RWPE1 (cell line): ENCODE data around the gene ZC3H11A.
"Not testable (repeated sequence)": the region's sequence is repeated elsewhere in the genome, so short reads cannot be mapped to it uniquely, and the experiment has no call there.

Experiments
- CTCF ChIA-PET: fragments of 350-600 bp; sonication (Branson Sonifier 250); formaldehyde crosslinking; extraction: SDS; loops from one replicate; lab custom pipeline; 2021; lab: Yijun Ruan, JAX
- POLR2A ChIA-PET: fragments of 400-600 bp; formaldehyde crosslinking; extraction: SDS; loops from one replicate; lab custom pipeline; 2020; ENCODE audit warnings: antibody characterized with exemption; ENCODE audit not compliant: low non-redundant PET; lab: Yijun Ruan, JAX
- DNase-seq: peaks from one replicate; pipeline ENCODE4 v3.0.0; 2012; ENCODE audit warnings: low spot score
- H3K27ac ChIP-seq: fragments of 450-650 bp; 2 replicates; pipeline ENCODE4 v1.5.1; 2017
- TF ChIP-seq, protein P1 (sequence below): fragments of 450-650 bp; conservative IDR thresholded peaks from 2 replicates; pipeline ENCODE4 v1.5.1; 2017; ENCODE audit warnings: low read depth, mild to moderate bottlenecking

ZC3H11A gene

DNA sequence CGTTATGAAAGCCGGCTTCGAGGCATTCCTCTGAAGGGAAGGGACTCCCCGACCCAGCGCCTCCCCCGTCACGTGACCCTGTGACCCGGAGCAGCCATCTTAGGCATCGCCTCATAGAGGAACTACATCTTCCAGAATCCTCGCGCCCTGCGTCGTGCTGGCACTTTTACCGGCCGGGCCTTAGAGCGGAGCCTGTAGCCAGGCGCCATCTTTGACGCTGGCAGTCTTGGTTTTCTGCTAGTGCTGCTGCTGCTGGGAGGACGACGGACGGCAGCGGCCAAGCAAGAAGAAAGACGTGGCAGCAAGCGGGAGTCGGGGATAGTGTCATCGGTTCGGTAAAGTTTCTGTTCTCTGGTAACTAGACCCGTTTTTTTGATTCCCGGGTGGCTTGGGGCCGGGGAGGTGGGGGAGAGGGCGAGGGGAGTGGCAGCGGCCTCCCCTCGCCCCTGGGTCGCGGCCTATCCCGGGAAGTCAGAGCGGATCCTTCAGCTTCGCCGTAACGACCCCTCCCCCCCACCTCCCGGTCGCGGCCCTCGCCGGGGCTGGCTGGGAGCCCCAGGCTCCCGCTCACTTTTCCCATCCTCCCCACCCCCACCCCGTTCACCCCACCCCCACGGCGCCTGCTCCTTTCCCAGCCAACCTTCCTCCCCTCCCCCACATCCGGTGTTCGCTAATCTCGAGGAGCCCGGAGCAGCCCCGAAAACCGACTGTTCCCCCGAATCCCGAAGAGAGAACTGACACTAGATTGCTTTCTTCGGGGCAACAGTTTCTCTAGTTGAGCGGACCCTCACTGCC lies at the start of gene ZC3H11A, which contains the start of gene ZBED6:
TSS of gene ZC3H11A (plus strand) at position 183 of the 795 bp plus-strand sequence. CDS start 21,448 bp downstream, outside the sequence.
TSS of gene ZBED6 (plus strand) at position 183 of the 795 bp plus-strand sequence. CDS start 1,900 bp downstream, outside the sequence.
- CTCF ChIA-PET: no interaction called here
- TF ChIP-seq, protein P1, sequence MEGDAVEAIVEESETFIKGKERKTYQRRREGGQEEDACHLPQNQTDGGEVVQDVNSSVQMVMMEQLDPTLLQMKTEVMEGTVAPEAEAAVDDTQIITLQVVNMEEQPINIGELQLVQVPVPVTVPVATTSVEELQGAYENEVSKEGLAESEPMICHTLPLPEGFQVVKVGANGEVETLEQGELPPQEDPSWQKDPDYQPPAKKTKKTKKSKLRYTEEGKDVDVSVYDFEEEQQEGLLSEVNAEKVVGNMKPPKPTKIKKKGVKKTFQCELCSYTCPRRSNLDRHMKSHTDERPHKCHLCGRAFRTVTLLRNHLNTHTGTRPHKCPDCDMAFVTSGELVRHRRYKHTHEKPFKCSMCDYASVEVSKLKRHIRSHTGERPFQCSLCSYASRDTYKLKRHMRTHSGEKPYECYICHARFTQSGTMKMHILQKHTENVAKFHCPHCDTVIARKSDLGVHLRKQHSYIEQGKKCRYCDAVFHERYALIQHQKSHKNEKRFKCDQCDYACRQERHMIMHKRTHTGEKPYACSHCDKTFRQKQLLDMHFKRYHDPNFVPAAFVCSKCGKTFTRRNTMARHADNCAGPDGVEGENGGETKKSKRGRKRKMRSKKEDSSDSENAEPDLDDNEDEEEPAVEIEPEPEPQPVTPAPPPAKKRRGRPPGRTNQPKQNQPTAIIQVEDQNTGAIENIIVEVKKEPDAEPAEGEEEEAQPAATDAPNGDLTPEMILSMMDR: no peak
- POLR2A ChIA-PET: no interaction called here

DNA sequence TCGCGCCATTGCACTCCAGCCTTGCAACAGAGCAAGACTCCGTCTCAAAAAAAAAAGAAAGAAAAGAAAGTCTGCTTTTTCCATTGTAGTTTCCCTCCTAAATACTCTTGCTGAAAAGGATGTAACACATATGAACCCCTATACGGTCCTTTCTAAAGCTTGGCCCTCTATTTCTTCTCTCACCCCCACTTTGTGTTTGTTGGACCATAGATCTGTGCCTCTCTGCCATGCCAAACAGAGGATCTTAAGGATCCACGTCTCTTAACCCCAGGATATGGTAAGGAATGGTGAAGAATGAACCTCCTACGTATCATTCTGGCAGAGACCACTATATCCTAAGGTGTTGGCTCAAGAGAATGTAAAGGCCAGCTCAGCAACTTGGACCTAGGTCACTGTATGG lies 49.1 kb upstream of the ZC3H11A start:
- DNase-seq: no peak
- H3K27ac ChIP-seq: no peak overlapping the region
- CTCF ChIA-PET: interaction anchor here (0.5 kb wide), 1 partner anchor 103 kb away, joined by 3 read pairs; no protein-coding TSS in a partner anchor
- POLR2A ChIA-PET: no interaction called here
- TF ChIP-seq, protein P1: no peak

More for the DNA sequence above, at the start of gene ZC3H11A, which contains the start of gene ZBED6:
- H3K27ac ChIP-seq: peak within 1 kb of the TSS; percentile 97
- peak; percentile 100 for DNase-seq

DNA sequence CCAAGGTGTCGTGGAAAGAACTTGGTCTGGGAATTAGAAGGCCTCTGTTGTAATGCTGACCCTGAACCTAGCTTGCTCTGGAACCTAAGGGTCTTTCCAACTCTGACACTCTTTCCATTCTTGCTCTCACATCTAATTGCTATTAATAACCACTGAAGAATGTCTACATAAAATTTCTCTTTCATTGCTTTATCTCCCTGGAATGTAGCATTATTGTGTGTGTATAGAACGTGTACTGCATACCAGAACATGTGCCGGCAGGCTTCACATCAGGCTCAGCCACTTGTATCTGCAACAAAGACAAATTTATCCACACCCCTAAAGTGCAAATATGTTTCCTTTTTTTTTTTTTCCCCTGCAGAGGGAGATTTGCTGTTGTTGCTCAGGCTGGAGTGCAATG lies 44.4 kb upstream of the ZC3H11A start:
- TF ChIP-seq, protein P1: no peak
- H3K27ac ChIP-seq: peak overlapping the region; percentile 91
- ChIA-PET POLR2A (no interaction called here), CTCF (interaction anchor here (0.5 to 1.0 kb wide), 10 partner anchors 12 to 1483 kb away, joined by 3 to 8 read pairs (median 4); no protein-coding TSS in a partner anchor)
- peak; percentile 94 for DNase-seq

DNA sequence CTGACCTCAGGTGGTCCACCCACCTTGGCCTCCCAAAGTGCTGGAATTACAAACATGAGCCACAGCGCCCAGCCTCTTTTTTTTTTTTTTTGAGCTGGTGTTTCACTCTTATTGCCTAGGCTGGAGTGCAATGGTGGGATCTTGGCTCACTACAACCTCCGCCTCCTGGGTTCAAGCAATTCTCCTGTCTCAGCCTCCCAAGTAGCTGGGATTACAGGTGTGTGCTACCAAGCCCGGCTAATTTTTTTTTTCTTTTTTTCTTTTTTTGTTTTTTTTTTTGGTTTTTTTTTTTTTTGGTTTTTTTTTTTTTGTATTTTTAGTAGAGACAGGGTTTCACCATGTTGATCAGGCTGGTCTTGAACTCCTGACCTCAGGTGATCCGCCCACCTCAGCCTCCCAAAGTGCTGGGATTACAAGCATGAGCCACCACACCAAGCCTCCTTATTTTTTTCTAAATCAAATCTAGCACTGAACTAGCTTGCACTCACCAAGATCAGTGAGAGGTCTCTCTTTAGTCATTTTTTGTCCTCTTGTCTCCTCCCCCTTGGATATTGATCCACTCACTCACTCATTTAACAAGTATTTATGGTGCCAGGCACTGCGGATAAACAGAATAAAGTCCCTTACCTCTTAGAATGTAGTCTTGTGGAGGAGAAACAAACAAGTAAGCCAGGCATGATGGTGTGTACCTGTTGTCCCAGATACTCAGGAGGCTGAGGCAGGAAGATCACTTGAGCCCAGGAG lies 43.6 kb upstream of the ZC3H11A start:
- DNase-seq: not testable (repeated sequence)
- POLR2A ChIA-PET: interaction anchor here (0.6 kb wide), 1 partner anchor 81 kb away, joined by 4 read pairs; no protein-coding TSS in a partner anchor
- H3K27ac ChIP-seq: peak overlapping the region; percentile 91
- CTCF ChIA-PET: interaction anchor here (0.6 to 1.0 kb wide), 8 partner anchors 11 to 1483 kb away, joined by 3 to 8 read pairs (median 4); no protein-coding TSS in a partner anchor

DNA sequence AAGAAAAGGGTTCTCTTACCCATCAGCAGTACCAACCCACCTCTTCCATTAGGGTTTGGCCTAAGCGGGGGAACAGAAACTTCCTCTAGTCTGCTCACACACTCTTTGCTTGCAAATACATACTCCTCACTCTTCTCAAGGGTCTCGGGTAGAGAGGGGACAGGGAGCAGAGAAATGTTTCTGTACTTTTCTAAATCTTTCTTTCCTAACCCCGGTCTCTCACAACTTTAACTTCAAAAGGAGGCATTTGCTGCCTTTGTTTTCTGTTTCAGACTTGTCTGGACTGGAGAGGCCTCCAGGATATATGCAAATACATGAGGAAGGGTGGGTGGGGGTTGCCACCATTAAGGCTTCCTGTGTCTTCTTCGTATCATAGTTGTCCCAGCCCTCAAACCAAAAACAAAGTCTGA lies 41.0 kb upstream of the ZC3H11A start:
- POLR2A ChIA-PET: no interaction called here
- H3K27ac ChIP-seq: peak overlapping the region; percentile 62
- TF ChIP-seq, protein P1: no peak
- no peak for DNase-seq
- CTCF ChIA-PET: no interaction called here

DNA sequence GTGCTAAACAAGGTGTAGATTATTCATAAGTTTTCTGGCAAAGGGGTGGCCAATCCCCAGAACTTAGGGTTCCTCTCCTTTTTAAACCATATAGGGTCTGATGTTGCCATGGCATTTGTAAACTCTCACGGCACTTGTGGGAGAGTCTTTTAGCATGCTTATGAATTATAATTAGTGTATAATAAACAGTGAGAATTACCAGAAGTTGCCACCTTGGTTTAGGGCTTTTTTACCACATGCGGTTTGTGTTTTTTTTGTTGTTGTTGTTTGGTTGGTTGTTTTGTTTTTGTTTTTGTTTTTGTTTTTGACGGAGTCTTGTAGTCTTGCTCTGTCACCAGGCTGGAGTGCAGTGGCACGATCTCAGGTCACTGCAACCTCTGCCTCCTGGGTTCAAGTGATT lies 39.4 kb upstream of the ZC3H11A start:
- peak overlapping the region; percentile 65 for H3K27ac ChIP-seq
- no peak for DNase-seq
- CTCF ChIA-PET: no interaction called here
- POLR2A ChIA-PET: no interaction called here
- TF ChIP-seq, protein P1: no peak

DNA sequence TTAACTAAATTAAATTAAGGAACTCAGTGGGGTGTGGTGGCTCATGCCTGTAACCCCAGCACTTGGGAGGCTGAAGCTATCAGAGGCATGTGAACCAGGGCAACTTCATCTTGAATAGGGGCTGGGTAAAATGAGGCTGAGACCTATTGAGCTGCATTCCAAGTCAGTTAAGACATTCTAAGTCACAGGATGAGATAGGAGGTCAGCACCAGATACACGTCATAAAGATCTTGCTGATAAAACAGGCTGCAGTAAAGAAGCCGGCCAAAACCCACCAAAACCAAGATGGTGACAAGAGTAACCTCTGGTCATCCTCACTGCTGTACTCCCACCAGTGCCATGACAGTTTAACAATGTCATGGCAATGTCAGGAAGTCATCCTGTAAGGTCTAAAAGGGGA lies 36.7 kb upstream of the ZC3H11A start:
- POLR2A ChIA-PET, DNase-seq, H3K27ac ChIP-seq: not testable (repeated sequence)
- CTCF ChIA-PET: interaction anchor here (1.3 kb wide), 1 partner anchor 11 kb away, joined by 3 read pairs; no protein-coding TSS in a partner anchor
